ENCODE measurements around the gene CD320. TPM values are rescaled to one million over a fixed set of nuclear protein-coding genes. Genes with fewer than 3 reads are reported as not detected.

CD320 gene
- total RNA-seq (2022; extraction: Qiagen RNA extraction; ENCODE audit: low read depth) = 45.0 to 102 TPM (median 92.5 TPM) in 5 replicates

DNA sequence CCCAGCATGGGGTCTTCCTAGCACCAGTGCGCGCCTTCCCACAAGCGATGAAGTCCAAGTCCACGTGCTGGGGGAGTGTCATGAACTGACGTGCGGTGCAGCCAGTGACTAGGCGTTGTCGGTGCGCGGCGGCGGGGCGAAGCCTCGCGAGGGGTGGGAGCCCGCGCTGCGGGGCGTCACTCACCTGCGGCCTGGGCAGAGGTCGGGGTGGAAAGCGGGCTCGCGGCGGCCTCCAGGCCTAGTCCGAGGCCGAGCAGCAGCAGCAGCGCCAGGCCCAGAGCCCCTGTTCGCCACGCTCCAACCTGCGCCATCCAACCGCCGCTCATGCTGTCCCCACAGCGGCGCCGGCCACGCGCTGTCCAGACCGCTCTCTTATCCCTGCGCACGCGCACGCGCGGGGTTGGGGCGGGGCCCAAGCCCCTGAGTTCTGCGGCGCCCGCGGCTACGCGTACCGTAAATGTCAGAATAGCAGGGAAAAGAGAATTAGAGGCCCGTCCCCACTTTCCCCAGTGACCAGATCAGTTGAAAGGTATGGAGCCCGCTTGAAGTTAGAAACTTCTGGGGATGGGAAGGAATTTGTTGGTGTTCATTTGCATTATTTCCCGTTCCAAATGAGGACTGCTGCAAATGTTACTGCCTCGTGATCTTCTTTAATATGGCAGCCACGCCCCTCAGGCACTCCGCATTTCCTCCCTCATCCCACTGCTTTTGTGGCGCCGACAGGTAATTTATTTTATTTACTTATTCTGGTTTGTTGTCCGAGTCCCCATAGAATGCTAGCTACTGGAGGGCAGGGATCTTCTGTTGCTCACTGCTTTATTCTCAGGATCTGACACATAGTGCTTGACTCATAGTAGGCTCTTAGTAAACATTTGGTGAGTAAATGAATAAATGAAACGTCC, at the start of gene CD320:
Gene CD320, minus strand, starts transcription at position 394 of the 902 bp plus-strand sequence. Its CDS starts 68 bp downstream, at position 326.

DNA sequence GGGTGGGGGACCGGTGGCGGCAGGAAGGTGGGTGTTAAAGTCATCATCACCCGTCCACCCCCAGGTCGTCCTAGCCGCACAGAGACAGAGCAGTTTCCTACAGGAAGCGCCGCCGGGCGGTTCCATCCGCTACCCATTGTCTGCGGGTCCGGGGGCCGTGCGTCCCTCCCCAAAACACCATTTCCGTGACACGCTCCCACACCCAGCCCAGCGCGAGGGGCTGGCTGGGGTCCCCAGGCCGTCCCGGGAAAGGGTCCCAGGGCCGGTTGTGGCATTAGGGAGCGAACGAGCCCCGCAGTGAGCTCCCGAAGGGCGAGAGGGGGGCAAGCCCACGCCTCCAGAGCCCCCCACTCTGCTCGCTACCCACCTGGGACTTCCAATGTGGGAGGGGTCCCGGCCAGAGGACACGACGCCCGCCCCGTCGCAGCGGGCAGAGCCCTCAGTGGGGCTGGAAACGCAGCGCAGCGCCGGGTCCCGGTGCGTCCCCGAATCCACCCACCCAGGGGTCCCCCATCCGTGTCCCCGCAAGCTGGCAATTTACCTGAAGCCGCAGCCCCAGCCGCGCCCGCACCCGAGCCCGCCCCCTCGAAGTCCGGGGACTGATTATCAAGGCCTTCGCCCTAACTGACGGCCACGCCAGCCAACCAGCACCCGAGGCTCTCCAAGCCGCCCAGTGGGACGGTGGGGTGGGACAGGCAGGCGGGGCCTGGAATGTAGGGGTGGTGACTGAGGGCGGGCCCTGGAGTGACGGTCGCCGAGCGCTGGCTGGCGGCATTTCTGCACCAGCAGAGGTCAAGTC, 34.7 kb upstream of the CD320 start, which contains the start of gene KANK3:
Gene KANK3, minus strand, starts transcription at position 579 of the 799 bp plus-strand sequence. CDS start 5,434 bp downstream, outside the sequence.

DNA sequence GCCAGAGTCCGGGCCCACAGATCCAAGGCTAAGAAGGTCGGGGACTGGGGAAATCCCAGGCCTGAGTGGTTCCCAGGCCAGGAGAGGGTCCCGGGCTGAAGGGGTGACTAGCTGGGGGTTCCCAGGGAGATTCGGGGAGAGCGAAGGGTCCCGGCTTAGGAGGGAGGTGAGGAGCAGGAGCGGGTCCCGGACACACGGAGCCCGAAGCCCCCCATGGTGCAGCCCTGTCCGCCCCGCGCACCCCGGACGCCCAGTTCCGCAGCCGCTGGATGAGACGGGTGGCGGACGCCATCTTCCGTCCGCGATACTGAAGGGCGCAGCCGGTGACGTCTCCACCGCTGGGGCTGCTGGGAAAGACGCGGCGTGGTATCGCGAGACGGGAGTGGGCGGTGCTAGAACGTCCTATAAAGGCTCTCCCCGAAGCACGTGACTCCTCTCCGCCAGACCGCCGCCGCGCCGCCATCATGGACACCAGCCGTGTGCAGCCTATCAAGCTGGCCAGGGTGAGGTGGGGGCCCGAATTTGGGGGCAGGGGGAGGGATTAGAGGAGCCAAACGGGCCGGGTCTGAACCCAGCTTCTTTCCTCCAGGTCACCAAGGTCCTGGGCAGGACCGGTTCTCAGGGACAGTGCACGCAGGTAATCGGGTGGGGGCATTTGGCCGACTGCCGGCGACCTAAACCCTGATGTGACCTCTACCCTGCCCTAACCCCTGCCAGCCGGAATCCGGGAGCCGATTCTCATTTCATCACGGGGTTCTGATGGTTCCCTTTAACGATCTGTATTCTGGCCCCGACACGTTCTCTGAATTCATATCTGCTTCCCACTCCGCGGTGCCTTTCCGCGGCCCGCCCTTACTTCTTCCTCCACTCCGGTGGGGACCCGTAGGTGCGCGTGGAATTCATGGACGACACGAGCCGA, 13.2 kb upstream of the CD320 start, which contains the start of the genes NDUFA7 and RPS28:
Gene NDUFA7, minus strand, starts transcription at position 309 of the 919 bp plus-strand sequence. Its CDS starts 17 bp downstream, at position 292.
Gene RPS28, plus strand, starts transcription at position 430 of the 919 bp plus-strand sequence. Its CDS starts 35 bp downstream, at position 465.

Other genes with a start within 250 kb of the CD320 start
- gene FBN3, start 158.8 kb downstream of the CD320 start, total RNA-seq (2022; extraction: Qiagen RNA extraction; ENCODE audit: low read depth) = not detected in 5 replicates
- gene CERS4, start 99.0 kb downstream of the CD320 start, total RNA-seq (2022; extraction: Qiagen RNA extraction; ENCODE audit: low read depth) = 3.5 to 4.0 TPM (median 3.7 TPM) in 5 replicates
- gene NDUFA7, start 13.0 kb upstream of the CD320 start, total RNA-seq (2022; extraction: Qiagen RNA extraction; ENCODE audit: low read depth) = 21.4 to 98.3 TPM (median 89.2 TPM) in 5 replicates
- 394 to 871 TPM (median 794 TPM) in 5 replicates for gene RPS28, start 13.1 kb upstream of the CD320 start, total RNA-seq (2022; extraction: Qiagen RNA extraction; ENCODE audit: low read depth)
- gene KANK3, start 34.9 kb upstream of the CD320 start, total RNA-seq (2022; extraction: Qiagen RNA extraction; ENCODE audit: low read depth) = 2.3 to 6.6 TPM (median 6.0 TPM) in 5 replicates
- gene ANGPTL4, start 55.8 kb upstream of the CD320 start, total RNA-seq (2022; extraction: Qiagen RNA extraction; ENCODE audit: low read depth) = 297 to 524 TPM (median 412 TPM) in 5 replicates
- gene RAB11B, start 82.0 kb upstream of the CD320 start, total RNA-seq (2022; extraction: Qiagen RNA extraction; ENCODE audit: low read depth) = 86.6 to 98.4 TPM (median 92.1 TPM) in 5 replicates
- 13.8 to 22.7 TPM (median 16.4 TPM) in 5 replicates for gene MARCHF2, start 104.9 kb upstream of the CD320 start, total RNA-seq (2022; extraction: Qiagen RNA extraction; ENCODE audit: low read depth)
- gene HNRNPM, start 136.6 kb upstream of the CD320 start, total RNA-seq (2022; extraction: Qiagen RNA extraction; ENCODE audit: low read depth) = 247 to 299 TPM (median 251 TPM) in 5 replicates
- 0.19 to 0.27 TPM (median 0.25 TPM) in 3 of 5 replicates, not detected in the others for gene PRAM1, start 194.3 kb upstream of the CD320 start, total RNA-seq (2022; extraction: Qiagen RNA extraction; ENCODE audit: low read depth)
- 14.2 to 21.2 TPM (median 19.7 TPM) in 5 replicates for gene ZNF414, start 205.8 kb upstream of the CD320 start, total RNA-seq (2022; extraction: Qiagen RNA extraction; ENCODE audit: low read depth)